ENCODE results near the gene DAP3.
"Not testable (repeated sequence)": the region's sequence is repeated elsewhere in the genome, so short reads cannot be mapped to it uniquely, and the experiment has no call there.

DAP3 gene

GRCh38 chr1:155725142-155725541 is 36.3 kb downstream of the DAP3 start:
- Mint-ChIP-seq H3K27ac (no peak overlapping the region), H3K36me3 (peaks cover 24% of the 10 kb centered on the region), H3K4me1 (no peaks in the 10 kb centered on the region), H3K9me3 (no peaks in the 10 kb centered on the region), H3K27me3 (no peaks in the 10 kb centered on the region), H3K4me3 (no peak overlapping the region)
- no peak for ATAC-seq

- Mint-ChIP-seq H3K27ac (no peak overlapping the region), H3K9me3 (no peaks in the 10 kb centered on the region), H3K27me3 (no peaks in the 10 kb centered on the region), H3K4me1 (no peaks in the 10 kb centered on the region), H3K4me3 (no peak overlapping the region), H3K36me3 (peaks cover 45% of the 10 kb centered on the region)
- no peak for ATAC-seq
Observed at GRCh38 chr1:155729031-155729898, 40.4 kb downstream of the DAP3 start.

GRCh38 chr1:155740995-155741394 is 52.1 kb downstream of the DAP3 start:
- H3K9me3 Mint-ChIP-seq, result no peaks in the 10 kb centered on the region
- no peaks in the 10 kb centered on the region for H3K27me3 Mint-ChIP-seq
- H3K27ac Mint-ChIP-seq, result no peak overlapping the region
- no peak overlapping the region for H3K4me3 Mint-ChIP-seq
- H3K36me3 Mint-ChIP-seq, result peaks cover 24% of the 10 kb centered on the region
- no peaks in the 10 kb centered on the region for H3K4me1 Mint-ChIP-seq
- no peak for ATAC-seq

- no peaks in the 10 kb centered on the region for H3K4me1 Mint-ChIP-seq
- H3K9me3 Mint-ChIP-seq, result no peaks in the 10 kb centered on the region
- no peak for ATAC-seq
- no peak overlapping the region for H3K4me3 Mint-ChIP-seq
- H3K27ac Mint-ChIP-seq, result no peak overlapping the region
- H3K36me3 Mint-ChIP-seq, result peaks cover 14% of the 10 kb centered on the region
- no peaks in the 10 kb centered on the region for H3K27me3 Mint-ChIP-seq
Observed at GRCh38 chr1:155741908-155742307, 53.0 kb downstream of the DAP3 start.

- Mint-ChIP-seq H3K36me3 (peaks cover 6% of the 10 kb centered on the region), H3K27me3 (no peaks in the 10 kb centered on the region), H3K27ac (peak overlapping the region; percentile 92), H3K4me3 (peak overlapping the region; percentile 95), H3K4me1 (no peaks in the 10 kb centered on the region), H3K9me3 (no peaks in the 10 kb centered on the region)
- ATAC-seq, result no peak
Observed at GRCh38 chr1:155744711-155745283, 55.9 kb downstream of the DAP3 start.

GRCh38 chr1:155745284-155746228 is 56.7 kb downstream of the DAP3 start:
- peak; percentile 97 for ATAC-seq
- not testable (repeated sequence) for H3K4me1 Mint-ChIP-seq
- H3K27ac Mint-ChIP-seq, result peak overlapping the region; percentile 92

GRCh38 chr1:155747586-155747985 is 58.7 kb downstream of the DAP3 start:
- not testable (repeated sequence) for H3K4me3 Mint-ChIP-seq, ATAC-seq, H3K4me1 Mint-ChIP-seq, H3K9me3 Mint-ChIP-seq, H3K27me3 Mint-ChIP-seq, H3K27ac Mint-ChIP-seq
- peaks cover 21% of the 10 kb centered on the region for H3K36me3 Mint-ChIP-seq

More at GRCh38 chr1:155745284-155746228, 56.7 kb downstream of the DAP3 start:
- not testable (repeated sequence) for H3K36me3 Mint-ChIP-seq, H3K27me3 Mint-ChIP-seq, H3K9me3 Mint-ChIP-seq
- H3K4me3 Mint-ChIP-seq, result peak overlapping the region; percentile 95

GRCh38 chr1:155748141-155748540 is 59.2 kb downstream of the DAP3 start:
- H3K9me3 Mint-ChIP-seq, H3K4me1 Mint-ChIP-seq, H3K27ac Mint-ChIP-seq, H3K27me3 Mint-ChIP-seq, H3K4me3 Mint-ChIP-seq, ATAC-seq: not testable (repeated sequence)
- peaks cover 21% of the 10 kb centered on the region for H3K36me3 Mint-ChIP-seq

GRCh38 chr1:155759017-155759416 is 70.1 kb downstream of the DAP3 start:
- ATAC-seq, H3K9me3 Mint-ChIP-seq, H3K4me3 Mint-ChIP-seq, H3K27ac Mint-ChIP-seq, H3K4me1 Mint-ChIP-seq, H3K27me3 Mint-ChIP-seq: not testable (repeated sequence)
- peaks cover 60% of the 10 kb centered on the region for H3K36me3 Mint-ChIP-seq

GRCh38 chr1:155759966-155760630 is 71.2 kb downstream of the DAP3 start:
- no peak for ATAC-seq
- Mint-ChIP-seq H3K36me3 (peaks cover 61% of the 10 kb centered on the region), H3K4me1 (peaks cover 7% of the 10 kb centered on the region), H3K27me3 (no peaks in the 10 kb centered on the region), H3K9me3 (no peaks in the 10 kb centered on the region), H3K27ac (peak overlapping the region; percentile 35), H3K4me3 (no peak overlapping the region)

- peaks cover 61% of the 10 kb centered on the region for H3K36me3 Mint-ChIP-seq
- no peaks in the 10 kb centered on the region for H3K9me3 Mint-ChIP-seq
- no peak for ATAC-seq
- H3K27ac Mint-ChIP-seq, result peak overlapping the region; percentile 35
- peaks cover 7% of the 10 kb centered on the region for H3K4me1 Mint-ChIP-seq
- no peaks in the 10 kb centered on the region for H3K27me3 Mint-ChIP-seq
- no peak overlapping the region for H3K4me3 Mint-ChIP-seq
Observed at GRCh38 chr1:155760751-155761475, 72.0 kb downstream of the DAP3 start.

GRCh38 chr1:155761736-155762405 is 73.0 kb downstream of the DAP3 start:
- Mint-ChIP-seq H3K4me1 (peaks cover 7% of the 10 kb centered on the region), H3K27ac (peak overlapping the region; percentile 29), H3K9me3 (no peaks in the 10 kb centered on the region), H3K27me3 (no peaks in the 10 kb centered on the region), H3K36me3 (peaks cover 64% of the 10 kb centered on the region), H3K4me3 (no peak overlapping the region)
- ATAC-seq, result no peak

- H3K9me3 Mint-ChIP-seq, H3K4me1 Mint-ChIP-seq, H3K4me3 Mint-ChIP-seq, ATAC-seq, H3K27ac Mint-ChIP-seq, H3K27me3 Mint-ChIP-seq: not testable (repeated sequence)
- peaks cover 65% of the 10 kb centered on the region for H3K36me3 Mint-ChIP-seq
Observed at GRCh38 chr1:155763090-155763815, 74.4 kb downstream of the DAP3 start.

Data from stimulated activated memory B cell treated with anti-CD40 and anti-IgM and Interleukin-4, amounts not matched to agents 10 μg/mL and 1 μg/mL and 100 μg/mL, for 72 hours (primary cell).